NCI-H748 (cell line): ENCODE results near the gene FURIN.
"Not testable (repeated sequence)": the region's sequence is repeated elsewhere in the genome, so short reads cannot be mapped to it uniquely, and the experiment has no call there.

ENCODE experiments used
- DNase-seq: peaks from one replicate; lab custom pipeline; 2025; ENCODE audit not compliant: unreplicated experiment; lab: John Stamatoyannopoulos, UW

FURIN gene

DNA sequence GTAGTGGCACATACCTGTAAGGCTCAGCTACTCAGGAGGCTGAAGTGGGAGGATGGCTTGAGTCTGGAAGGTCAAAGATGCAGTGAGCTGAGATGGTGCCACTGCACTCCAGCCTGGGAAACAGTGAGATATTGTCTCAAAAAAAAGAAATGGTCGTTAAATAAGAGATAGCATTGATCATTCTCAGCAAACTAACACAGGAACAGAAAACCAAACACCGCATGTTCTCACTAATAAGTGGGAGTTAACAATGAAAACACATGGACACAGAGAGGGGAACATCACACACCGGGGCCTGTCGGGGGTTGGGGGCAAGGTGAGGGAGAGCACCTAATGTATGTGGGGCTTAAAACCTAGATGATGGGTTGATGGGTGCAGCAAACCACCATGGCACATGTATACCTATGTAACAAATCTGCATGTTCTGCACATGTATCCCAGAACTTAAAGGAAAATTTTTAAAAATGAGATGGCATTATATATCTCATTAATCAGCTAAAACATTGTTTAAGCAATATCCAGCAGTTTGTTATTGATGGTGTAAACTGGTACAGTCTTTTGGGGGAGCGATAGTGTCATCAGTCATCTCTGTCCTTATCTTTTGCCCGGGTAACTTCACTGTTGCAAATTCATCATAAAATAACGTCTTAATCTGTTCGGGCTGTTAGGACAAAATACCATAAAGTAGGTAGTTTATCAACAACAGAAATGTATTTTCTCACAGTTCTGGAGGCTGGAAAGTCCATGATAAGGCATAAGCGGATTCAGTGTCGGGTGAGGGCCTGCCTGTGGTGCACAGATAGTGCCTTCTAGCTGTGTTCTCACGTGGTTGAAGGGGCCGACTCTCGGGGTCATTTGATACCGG, 33.0 kb downstream of the FURIN start:
- no peak for DNase-seq

DNA sequence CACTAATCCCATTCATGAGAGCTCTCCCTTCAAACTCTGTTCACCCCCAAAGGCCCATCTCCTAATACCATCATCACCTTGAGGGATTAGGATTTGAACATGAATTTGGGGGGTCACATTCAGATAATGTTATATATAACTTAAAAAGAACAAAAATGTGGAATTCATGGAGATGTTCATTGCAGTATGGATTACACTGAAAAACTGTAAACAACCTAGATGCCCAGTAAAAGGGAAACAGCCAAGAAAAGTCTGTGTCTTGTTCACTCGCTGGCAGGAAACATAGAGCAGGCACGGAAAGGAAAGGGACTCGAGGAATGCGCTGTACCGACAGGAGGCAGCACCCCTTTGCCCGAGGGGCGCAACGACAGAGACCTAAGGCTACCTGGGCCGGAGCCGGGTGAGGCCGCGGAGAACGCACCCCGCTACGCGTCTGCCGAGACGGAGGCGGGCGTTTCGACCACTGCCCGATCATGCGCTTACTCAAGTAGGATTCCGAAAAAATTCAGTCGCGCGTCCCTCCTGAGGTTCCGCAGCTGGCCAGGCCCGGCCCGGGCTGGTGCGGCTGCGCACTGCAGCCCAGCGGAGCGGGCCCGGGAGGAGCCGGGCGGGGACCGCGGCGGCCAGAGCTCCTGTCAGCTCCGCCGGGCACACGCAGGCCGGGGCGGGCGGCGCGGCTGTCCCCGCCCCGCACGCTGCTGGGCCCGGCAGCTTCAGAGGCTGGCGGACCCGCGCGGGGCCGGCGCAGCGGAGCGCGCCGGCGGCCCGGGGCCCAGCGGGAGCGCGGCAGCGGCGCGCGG, 33.9 kb downstream of the FURIN start:
- DNase-seq: peak; percentile 80

DNA sequence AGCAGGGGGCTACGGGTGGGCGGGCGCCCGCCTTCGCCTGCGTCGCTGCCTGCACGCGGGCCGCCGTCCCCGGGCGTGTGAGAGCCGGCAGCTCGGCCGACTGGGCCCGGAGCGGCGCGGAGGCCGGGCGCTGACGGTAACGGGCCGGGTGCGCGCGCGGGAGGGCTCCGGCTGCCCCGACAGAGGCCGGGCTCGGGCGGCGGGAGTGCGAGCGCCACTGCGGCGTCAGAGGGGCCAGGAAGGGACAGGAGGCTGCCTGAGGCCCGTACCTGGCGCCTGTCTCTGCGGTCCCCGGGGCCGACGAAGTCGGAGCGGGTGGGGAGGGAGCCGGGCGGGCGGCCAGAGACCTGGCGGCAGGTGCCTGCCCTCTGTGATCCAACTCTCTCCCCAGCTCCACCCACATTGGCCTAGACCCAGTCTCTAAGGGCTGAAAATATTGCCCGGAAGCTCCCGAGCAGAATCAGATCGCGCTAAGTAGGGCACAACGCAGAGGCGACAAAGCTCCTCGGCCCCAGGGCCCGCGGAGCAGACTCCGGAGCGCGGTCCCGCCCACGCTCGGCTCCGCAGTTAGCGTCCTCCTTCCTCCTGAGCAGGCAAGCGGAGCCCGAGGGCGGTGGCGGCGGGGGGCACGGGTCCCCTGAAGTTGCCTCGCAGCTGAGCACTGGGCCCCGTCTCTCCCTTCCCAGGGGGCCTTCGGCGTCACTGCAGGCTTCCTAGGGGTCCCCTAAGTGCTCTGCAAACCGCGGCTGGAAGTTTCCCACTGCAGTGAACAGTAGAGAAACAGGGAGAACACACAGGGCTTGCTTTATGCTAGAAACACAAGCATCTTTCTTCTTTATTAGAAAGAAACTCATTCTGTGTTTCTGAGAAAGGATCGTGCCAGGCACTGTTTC, 34.7 kb downstream of the FURIN start, which contains the start of gene MAN2A2:
MAN2A2 (plus strand) TSS at position 463 of the 893 bp plus-strand sequence. CDS start 906 bp downstream, outside the sequence.
- peak; percentile 69 for DNase-seq

DNA sequence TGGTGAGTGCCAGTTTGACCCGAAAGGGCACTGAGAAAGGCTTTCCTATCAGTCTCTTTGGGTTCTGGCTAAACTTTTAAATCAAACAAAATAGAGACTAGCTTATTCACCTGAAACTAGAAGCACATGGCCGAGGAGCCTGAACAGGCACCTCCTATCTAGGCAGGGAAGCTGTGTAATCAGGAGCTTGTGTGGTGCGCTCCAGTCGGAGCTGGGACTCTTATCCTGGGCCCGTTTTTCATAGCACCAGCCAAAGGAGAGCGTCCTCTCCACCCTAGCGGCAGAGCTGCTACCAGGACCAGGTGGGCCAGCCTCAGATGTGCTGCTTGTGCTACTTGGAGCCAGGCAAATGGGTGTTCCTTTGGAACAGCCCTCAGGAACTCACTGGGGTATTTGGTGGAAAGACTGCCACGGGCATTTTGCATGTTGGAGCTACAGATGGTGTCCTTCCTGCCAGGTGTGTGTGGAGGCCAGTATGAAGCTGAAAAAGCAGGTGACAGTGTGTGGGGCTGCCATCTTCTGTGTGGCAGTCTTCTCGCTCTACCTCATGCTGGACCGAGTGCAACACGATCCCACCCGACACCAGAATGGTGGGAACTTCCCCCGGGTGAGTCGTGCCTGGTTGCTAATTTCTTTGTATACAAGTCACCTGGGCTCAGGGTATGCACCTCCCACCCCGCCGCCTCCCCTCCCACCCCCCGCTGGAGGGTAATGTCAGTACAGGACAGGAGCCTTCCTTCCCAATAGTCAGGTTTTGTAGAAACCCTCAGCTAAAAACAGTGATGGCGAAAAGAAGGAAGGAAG, 35.5 kb downstream of the FURIN start:
- DNase-seq: peak; percentile 16

DNA sequence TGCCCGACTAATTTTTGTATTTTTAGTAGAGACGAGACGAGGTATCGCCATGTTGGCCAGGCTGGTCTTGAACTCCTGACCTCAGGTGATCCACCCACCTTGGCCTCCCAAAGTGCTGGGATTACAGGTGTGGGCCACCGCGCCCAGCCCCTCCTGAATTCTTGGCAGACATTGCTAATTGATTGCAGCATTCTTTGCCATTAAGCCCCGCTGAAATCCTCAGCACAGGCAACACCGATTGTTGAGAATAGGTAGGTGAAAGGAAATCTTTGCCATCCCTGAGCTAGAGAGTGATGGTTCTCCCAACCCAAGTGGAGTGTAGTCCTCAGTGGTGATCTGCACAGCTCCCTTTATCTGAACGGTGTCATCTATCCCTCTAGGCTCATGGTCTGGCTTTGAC, 36.4 kb downstream of the FURIN start:
- no peak for DNase-seq

DNA sequence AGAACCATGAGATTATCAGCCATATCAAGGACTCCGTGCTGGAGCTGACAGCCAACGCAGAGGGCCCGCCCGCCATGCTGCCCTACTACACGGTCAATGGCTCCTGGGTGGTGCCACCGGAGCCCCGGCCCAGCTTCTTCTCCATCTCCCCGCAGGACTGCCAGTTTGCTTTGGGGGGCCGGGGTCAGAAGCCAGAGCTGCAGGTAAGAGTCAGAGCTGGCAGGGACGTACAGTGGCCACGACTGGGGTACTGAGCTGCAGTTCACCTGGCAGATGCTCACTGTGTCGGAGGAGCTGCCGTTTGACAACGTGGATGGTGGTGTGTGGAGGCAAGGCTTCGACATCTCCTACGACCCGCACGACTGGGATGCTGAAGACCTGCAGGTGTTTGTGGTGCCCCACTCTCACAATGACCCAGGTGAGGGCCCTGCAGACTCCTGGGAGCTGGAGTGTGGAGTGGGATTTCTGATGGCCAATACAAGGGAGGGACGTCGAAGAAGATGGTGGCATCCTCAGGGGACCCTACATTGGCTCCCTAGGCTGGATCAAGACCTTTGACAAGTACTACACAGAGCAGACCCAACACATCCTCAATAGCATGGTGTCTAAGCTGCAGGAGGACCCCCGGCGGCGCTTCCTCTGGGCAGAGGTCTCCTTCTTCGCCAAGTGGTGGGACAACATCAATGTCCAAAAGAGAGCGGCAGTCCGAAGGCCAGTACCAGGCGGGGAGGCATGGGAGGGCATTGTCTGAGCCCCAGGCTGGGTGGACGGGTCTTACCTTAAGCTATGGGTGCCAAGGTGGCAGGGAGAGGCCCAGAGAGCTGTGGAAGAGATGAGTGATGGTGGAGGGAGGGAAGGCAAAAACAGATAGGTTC, 37.2 kb downstream of the FURIN start:
- no peak for DNase-seq

DNA sequence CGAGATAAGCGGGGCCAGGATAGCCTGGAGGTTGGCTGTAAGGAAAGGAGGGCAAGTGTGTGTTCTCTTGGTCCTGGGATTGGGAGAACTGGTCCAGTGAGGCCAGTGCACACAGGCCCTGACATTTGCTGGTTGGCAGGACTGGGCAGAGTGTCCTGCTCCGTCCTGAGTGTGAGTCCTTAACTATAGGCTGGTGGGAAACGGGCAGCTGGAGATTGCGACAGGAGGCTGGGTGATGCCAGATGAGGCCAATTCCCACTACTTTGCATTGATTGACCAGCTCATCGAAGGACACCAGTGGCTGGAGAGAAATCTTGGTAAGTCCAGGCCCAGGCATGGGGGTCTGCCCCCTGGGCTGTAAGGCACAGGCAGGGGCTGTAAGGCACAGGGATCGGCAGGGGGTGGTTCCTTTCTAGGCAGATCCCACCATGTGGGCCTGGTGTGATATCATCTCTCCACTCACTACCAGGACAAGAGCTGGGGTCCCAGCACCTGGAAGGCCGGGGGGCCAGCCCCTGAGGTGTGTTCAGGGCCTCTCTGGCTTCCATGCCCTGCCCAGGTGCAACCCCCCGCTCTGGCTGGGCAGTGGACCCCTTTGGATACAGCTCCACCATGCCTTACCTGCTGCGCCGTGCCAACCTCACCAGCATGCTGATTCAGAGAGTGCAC, 37.9 kb downstream of the FURIN start:
- DNase-seq: no peak

DNA sequence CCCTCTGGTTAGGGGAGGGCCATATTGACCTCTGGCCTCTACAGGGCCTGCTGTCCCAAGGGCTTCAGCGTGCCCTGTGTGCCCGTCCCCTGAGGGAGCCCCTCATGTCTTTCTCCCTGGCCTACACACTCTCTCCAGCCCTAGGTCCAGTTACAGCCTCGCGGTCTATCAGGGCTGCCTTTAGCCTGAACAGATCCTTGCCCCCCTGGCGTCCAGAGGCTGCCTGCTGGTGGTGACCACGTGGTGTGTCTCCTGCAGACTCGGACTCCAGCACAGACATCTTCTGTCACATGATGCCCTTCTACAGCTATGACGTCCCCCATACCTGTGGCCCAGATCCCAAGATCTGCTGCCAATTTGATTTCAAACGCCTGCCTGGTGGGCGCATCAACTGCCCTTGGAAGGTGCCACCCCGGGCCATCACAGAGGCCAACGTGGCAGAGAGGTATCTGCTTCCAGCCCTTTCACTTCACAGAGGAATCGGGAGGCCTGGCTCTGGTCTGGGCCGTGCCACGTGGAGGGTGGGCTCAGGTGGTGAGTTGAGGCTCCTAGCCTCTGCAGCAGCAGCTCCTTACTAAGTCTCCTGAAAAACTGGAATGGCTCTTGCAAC, 38.8 kb downstream of the FURIN start:
- no peak for DNase-seq

DNA sequence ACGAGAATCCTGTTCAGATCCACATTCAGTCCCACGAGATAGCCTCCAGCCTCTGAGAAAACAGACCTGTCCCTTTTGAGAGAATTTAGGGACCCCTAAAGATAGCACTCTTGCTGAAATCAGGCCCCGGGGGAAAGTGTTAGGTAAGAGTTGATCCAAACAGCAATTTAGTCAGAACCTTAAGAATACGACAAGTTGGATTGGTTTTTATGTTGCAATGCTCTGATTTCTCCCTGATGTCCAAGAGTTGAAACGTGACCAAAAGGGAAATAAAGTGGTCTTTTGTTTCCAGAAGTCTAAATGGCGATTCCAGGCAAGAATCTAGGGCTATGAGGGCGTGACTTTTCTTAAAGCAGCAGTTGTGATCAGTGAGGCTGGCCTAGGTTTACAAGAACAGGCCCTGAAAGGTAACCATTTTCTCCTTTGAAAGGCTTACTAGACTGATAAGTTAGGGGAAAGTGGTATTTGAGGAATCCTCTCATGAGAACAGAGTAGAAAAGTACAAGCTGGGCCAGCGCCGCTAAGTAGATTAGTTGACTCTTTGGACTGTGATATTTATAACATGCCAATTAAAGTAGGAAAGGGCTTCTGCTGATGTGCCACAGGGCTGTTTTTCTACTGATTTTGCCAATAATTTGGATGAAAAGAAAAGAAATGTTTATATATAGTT, 39.6 kb downstream of the FURIN start:
- DNase-seq: no peak

DNA sequence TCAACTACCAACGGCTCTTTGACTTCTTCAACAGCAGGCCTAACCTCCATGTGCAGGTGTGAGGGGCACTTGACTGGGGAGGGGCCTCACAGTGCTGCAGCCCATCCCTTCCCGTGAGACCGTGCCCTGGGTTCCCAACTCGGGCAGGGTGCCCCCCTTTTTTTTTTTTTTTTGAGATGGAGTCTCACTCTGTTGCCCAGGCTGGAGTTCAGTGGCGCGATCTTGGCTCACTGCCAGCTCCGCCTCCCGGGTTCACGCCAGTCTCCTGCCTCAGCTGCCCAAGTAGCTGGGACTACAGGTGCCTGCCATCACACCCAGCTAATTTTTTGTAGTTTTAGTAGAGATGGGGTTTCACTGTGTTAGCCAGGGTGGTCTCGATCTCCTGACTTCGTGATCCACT, 41.1 kb downstream of the FURIN start:
- DNase-seq: not testable (repeated sequence)

DNA sequence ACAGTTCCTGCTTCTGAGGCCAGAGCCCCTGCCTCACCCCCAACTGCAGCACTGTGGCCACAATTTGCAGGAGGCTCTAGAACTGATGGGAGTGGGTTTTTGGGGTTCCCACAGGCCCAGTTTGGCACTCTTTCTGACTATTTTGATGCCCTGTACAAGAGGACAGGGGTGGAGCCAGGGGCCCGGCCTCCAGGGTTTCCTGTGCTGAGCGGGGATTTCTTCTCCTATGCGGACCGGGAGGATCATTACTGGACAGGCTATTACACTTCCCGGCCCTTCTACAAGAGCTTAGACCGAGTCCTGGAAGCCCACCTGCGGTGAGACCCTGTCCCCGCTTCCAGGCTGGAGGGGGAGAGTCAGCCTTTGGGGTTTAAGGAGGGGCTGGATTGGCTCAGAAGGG, 41.6 kb downstream of the FURIN start:
- DNase-seq: no peak

DNA sequence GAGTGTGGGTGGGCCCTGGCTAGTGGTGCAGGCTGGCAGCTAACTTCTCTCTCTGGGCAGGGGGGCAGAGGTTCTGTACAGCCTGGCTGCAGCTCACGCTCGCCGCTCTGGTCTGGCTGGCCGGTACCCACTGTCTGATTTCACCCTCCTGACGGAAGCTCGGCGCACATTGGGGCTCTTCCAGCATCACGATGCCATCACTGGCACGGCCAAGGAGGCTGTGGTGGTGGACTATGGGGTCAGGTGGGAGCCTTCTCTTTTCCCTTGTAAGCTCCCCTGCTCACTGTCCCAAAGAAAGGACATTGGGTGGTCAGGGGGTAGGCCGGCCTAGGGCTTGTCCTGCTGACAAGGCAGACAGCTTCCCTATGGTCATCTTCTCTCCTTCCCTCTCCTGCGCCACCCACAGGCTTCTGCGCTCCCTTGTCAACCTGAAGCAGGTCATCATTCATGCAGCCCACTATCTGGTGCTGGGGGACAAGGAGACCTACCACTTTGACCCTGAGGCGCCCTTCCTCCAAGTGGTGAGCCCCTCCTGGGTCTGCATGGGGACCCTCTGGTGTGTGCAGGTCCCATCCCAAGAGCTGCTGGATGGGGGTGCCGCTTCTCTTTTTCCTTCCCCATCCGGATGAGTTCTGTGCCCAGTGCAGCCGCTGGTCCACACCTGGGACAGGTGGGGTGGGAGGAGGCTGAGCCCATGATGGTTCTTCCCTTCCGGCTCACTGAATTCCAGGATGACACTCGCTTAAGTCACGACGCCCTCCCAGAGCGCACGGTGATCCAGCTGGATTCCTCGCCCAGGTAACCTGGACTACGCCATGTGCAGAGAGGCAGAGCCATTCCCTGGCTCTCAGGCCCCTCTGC, 42.3 kb downstream of the FURIN start:
- no peak for DNase-seq

DNA sequence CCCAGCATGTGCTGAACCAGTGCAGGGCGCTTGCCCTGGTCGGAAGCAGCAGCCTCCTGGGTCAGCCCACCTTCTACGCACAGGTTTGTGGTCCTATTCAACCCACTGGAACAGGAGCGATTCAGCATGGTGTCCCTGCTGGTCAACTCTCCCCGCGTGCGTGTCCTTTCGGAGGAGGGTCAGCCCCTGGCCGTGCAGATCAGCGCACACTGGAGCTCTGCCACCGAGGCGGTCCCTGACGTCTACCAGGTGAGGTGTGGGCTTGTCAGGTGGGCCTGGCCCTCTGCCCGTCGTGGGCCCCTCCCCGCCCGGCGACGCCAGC, 42.9 kb downstream of the FURIN start:
- DNase-seq: no peak

DNA sequence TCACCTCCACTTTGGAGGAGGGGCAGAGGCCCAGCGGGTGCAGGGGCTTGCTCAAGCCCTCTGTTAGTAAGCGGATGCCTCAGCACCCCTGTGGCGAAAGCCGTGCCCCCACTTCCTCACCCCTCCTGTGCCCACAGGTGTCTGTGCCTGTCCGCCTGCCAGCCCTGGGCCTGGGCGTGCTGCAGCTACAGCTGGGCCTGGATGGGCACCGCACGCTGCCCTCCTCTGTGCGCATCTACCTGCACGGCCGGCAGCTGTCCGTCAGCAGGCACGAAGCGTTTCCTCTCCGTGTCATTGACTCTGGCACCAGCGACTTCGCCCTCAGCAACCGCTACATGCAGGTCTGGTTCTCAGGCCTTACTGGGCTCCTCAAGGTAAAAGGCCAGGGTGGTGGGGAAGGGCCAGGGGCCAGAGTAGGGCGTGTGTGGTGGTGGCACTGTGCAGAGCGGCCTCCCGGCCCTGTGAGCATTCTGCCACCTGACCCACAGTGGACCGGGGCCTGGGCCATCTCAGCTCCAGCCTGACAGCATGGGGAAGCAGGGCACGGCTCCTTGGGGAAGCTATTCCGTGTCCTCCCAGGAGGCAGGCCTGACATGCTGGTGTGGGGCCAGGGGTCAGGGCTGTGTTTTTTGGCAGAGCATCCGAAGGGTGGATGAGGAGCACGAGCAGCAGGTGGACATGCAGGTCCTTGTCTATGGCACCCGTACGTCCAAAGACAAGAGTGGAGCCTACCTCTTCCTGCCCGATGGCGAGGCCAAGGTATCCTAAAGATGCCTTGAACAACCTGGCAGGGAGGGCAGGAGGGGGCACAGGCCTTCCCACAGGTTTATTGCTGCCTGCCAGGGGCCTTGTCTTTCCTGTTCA, 43.8 kb downstream of the FURIN start:
- DNase-seq: no peak

DNA sequence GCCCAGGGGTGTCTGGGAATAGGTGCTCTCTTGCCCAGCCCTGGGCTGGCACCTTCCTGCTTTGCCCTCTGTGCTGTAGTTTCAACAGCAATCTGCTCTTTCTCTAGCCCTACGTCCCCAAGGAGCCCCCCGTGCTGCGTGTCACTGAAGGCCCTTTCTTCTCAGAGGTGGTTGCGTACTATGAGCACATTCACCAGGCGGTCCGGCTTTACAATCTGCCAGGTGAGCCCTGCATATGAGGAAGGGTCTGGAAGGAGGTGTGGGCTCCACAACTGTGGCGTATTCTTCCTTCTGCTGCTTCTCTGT, 44.3 kb downstream of the FURIN start:
- DNase-seq: no peak

DNA sequence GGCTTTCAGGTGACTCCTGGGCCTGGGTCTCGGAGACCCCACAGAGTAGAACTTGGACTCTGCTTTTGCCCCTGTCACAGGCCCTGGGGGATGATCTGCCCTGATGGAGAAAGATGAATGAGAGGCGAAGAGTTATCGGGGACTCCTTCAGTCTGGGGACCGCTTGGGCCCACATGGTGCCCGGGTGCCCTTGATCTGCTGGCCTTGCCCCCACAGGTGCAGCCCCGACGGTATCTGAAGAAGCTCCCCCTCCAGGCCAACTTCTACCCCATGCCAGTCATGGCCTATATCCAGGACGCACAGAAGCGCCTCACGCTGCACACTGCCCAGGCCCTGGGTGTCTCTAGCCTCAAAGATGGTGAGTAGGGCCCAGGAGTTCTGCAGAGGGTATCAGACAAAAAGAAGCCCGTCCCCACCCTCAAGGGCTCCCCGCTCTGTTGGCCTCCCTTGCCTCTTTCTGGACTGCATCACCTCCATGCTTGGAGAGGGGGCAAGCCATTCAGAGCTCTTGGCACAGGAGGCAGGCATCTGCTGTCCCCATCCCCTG, 45.1 kb downstream of the FURIN start:
- no peak for DNase-seq
